Myocyte (in vitro differentiated cells): ENCODE measurements around the gene WDR54. TPM values are rescaled to one million over a fixed set of nuclear protein-coding genes. Genes with fewer than 3 reads are reported as not detected.
"Not testable (repeated sequence)": the region's sequence is repeated elsewhere in the genome, so short reads cannot be mapped to it uniquely, and the experiment has no call there.

Experiments used
- DNase-seq: peaks from one replicate; pipeline ENCODE4 v3.0.0-alpha.2; 2012; ENCODE audit warnings: low read depth
- total RNA-seq: library from RNA; depleted of rRNA; stranded (reverse); fragments of >200 nt; gene quantifications from 2 replicates; pipeline ENCODE4 v1.2.3, GENCODE V29; 2014

Gene WDR54
- total RNA-seq, 1 donor from 2014 or later, result 7.8 TPM

DNA sequence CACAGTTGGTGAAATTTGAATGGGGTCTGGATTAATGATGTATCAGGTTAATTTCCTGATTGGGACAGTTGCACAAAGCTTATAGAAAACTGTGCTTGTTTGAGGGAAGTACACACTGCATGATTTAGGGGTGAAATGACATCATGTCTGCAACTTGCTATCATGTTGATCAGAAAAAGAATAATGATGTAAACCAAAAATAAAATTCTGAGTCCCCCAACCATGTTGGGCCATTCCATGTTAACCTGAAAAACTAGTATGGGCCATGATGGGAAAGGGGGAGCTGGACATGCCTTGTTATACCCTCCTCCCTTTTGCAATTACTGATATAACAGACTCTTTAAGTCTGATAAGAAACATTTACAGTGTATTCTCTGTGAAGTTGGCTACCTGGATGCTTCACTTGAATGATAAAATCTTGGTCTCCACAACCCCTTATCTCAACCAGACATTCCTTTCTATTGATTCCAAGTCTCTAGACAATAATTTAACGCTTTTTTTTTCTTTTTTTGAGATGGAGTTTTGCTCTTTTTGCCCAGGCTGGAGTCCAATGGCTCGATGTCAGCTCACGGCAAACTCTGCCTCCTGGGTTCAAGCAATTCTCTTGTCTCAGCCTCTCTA, 29.1 kb downstream of the WDR54 start:
- DNase-seq, result no peak

DNA sequence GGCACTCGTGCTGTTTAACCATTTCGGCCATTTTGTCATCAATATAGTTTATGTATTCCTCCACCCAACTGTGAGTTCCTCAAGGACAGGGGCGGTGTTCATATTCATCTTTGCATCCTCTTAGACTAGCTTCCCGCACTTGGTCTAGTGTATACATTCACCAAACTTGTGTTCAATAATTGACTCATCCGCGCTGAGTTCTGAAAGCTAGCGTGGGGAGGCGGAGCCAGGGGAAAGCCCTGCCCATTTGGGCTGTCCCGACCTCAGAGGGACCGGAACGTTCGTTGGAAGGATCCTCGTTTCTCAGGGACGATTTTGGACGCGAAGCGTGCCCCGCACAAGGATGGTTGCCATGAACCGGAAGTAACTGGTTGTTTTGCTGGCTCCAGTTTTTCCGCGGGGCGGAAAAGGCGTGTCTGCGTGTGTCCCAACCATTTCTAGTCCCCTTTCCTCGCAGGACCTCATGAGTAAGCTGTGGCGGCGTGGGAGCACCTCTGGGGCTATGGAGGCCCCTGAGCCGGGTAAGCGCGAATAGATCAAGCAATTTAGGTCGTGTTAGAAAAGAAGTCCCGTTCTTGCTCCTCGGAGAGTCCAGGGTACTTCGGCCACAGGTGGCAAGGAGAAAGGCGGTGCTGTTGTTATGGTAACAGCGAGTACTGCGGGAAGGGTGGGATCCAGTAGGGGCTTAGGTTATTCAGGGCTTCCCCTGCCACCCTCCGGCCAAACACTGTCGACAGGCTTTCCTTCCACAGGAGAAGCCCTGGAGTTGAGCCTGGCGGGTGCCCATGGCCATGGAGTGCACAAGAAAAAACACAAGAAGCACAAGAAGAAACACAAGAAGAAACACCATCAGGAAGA, 33.4 kb downstream of the WDR54 start, which contains the start of gene INO80B:
Gene INO80B, plus strand, starts transcription at position 434 of the 858 bp plus-strand sequence. Its CDS starts 30 bp downstream, at position 464.
- peak; percentile 99 for DNase-seq

- DNase-seq, result no peak
These were observed 35.6 kb downstream of the WDR54 start for GRCh38 chr2:74457129-74457548.

DNA sequence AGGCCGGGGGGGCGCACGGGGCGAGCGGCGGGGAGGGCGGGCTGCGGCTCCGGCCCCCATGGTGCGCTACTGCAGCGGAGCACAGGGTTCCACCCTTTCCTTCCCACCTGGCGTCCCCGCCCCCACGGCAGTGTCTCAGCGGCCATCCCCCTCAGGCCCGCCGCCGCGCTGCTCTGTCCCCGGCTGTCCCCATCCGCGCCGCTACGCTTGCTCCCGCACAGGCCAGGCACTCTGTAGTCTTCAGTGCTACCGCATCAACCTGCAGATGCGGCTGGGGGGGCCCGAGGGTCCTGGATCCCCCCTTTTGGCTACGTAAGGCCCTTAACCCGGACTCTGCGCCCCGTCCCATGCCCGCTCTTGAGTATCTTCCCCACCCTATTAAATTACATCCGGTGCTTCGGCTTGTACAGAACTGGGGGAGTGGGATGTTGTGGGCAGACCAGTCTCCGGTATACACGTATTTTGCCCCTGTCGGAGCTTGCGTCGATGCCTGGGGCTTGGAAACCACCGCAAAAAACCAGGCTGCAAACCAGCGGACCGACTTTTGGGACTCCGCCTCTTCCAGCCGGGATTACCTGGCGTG, 36.1 kb downstream of the WDR54 start:
- peak; percentile 37 for DNase-seq

GRCh38 chr2:74458132-74458937, 36.8 kb downstream of the WDR54 start, which contains the start of gene WBP1:
Gene WBP1 (plus strand): TSS chr2:74458438. CDS start chr2:74458603, 165 bp downstream.
- peak; percentile 100 for DNase-seq

GRCh38 chr2:74458938-74459363, 37.4 kb downstream of the WDR54 start:
- DNase-seq, result no peak

GRCh38 chr2:74459503-74460118, 38.1 kb downstream of the WDR54 start:
- not testable (repeated sequence) for DNase-seq

DNA sequence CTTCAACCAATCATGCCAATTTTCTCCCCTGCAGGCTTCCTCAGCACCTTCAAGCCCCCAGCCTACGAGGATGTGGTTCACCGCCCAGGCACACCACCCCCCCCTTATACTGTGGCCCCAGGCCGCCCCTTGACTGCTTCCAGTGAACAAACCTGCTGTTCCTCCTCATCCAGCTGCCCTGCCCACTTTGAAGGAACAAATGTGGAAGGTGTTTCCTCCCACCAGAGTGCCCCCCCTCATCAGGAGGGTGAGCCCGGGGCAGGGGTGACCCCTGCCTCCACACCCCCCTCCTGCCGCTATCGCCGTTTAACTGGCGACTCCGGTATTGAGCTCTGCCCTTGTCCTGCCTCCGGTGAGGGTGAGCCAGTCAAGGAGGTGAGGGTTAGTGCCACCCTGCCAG, 38.7 kb downstream of the WDR54 start:
- DNase-seq, result not testable (repeated sequence)

- DNase-seq, result no peak
These were observed 39.9 kb downstream of the WDR54 start for GRCh38 chr2:74461187-74462053.

- DNase-seq, result no peak
These were observed 40.7 kb downstream of the WDR54 start for GRCh38 chr2:74462054-74462785.

GRCh38 chr2:74462786-74463105, 41.2 kb downstream of the WDR54 start:
- no peak for DNase-seq

DNA sequence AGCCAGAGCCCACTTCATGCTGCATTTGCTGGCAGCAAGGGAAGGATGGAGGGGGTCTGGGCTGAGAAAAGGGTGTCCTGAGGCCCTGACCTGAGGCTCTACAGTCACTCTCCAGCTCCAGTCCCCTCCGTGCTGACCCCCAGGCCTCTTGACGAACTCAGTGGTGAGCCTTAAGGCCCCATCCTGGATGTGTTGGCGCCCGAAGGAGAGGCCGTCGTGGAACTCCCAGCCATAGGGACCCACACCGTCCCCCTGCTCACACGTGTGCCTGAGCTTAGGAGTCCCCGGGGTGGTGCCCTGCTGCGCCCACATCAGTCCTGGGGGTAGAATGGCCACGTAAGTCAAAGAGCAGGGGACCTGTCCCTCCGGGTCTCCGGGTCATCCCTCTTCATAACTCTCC, 42.9 kb downstream of the WDR54 start:
- no peak for DNase-seq

GRCh38 chr2:74470742-74471141, 49.2 kb downstream of the WDR54 start:
- DNase-seq, result not testable (repeated sequence)

DNA sequence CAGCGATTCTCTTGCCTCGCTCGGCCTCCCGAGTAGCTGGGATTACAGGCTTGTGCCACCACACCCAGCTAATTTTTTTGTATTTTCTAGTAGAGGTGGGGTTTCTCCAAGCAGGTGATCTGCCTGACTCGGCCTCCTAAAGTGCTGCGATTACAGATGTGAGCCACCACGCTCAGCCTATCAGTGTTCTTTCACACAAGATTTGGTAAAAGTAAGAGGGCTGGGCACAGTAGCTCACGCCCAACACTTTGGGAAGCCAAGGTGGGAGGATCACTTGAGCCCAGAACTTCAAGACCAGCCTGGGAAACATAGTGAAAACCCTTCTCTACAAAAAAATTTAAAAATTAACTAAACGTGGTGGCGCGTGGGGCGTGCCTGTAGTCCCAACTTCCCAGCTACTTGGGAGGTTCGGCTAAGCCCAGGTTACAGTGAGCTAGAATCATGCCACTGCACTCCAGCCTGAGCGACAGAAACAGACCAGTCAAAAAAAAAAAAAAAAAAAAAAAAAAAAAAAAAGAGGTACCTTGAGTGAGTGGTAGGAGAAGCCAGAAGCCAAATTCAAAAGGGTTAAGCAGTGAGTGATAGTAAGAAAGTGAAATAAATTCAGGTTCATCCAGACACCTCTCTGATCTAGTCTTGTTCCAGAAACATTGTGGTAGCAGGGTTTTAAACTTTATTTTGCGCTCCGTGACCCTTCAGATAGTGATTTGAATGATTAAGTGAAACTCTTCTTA, 50.0 kb downstream of the WDR54 start:
- DNase-seq, result no peak

DNA sequence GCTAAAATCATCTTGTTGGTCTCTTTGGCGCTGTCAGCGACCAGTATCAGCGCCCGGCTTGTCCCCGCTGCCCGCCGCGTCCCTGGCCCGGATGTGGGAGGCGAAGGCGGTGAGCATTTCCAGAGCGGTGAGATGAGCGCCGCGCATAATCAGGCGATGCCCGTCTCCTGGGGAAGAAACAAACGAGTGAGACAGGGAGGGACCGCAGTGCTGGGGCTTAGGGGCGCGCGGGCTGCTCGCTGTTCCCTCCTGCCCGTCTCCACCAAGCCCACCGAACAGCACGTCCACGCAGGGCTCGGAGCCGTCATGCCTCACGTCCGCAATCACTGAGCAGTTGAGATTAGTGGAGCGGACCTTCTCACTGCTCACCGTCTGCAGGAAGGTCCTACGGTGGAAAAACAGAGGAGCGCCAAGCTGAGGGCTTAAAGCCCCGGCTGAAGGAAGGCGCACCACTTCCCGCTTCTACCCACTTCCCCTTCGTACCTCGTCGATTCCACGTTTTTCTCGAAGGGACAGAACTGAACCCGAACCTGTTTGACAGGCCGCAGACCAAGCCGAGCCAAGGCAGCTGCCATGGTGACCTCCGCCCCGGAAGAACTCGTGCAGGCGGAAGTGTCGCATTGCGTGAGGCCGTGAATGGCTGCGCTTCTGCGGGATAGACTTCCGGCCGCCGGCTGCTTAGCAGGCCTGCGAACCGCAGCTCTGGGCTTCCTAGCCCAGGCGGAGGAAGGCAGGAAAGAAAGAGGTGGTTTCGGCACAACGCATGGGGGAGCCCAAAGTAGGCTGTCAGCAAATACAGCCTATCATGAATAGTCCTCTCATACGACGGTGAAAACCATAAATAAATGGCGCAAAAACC, 50.8 kb downstream of the WDR54 start, which contains the start of gene MRPL53:
Gene MRPL53, minus strand, starts transcription at position 595 of the 859 bp plus-strand sequence. Its CDS starts 20 bp downstream, at position 575.
- DNase-seq, result peak; percentile 97

DNA sequence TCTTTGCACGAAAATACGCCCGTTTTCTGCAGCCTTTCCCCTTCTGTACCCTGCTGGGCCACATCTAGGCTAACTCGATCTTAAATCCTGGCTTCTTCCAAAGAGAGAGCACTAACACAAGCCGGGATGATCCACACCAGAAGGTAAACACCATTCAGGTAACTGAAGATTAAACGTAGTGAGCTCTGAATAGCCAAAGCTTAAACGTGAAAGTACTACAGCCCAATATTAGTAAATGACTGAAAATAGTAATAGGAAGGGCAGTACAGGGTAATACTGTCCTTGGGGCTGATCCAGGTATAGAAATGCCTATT, 51.4 kb downstream of the WDR54 start:
- no peak for DNase-seq

GRCh38 chr2:74474481-74474880, 53.0 kb downstream of the WDR54 start:
- no peak for DNase-seq
